ENCODE data around the gene HSBP1. TPM values are rescaled to one million over a fixed set of nuclear protein-coding genes. Genes with fewer than 3 reads are reported as not detected.

The HSBP1 gene
- total and polyA plus RNA-seq, 12 donors: 86.7 to 178 (median 155) TPM

GRCh38 chr16:83842291-83842690 lies 34.5 kb downstream of the HSBP1 start:
- no peak for TF ChIP-seq CTCF (IDR thresholded peaks at IDR 0.05)
- intact Hi-C loops (cut with DNase I): loop anchor here in 1 of 10 donors (5.0 kb wide), 1 partner anchor 75 kb away; no protein-coding TSS in a partner anchor
- ATAC-seq (no peak), DNase-seq (no peak)
- H3K36me3 ChIP-seq: no peaks in the 10 kb centered on the region
- H3K9me3 ChIP-seq: no peaks in the 10 kb centered on the region
- H3K4me1 ChIP-seq: peaks cover 0 to 15% (median 0%) of the 10 kb centered on the region in 9 donors
- H3K27ac ChIP-seq: no peak overlapping the region
- peaks cover 0 to 8% (median 0%) of the 10 kb centered on the region in 7 donors for H3K27me3 ChIP-seq
- WGBS, 2 donors: 80% methylated on average over 7 of the region's 7 CpGs
- H3K4me3 ChIP-seq: no peak overlapping the region

- H3K4me1 ChIP-seq: peaks cover 0 to 21% (median 0%) of the 10 kb centered on the region in 9 donors
- intact Hi-C loops (cut with DNase I): loop anchor here in 1 of 10 donors (5.0 kb wide), 1 partner anchor 74 kb away; no protein-coding TSS in a partner anchor
- DNase-seq (no peak), ATAC-seq (peak in 1 of 8 donors; percentile 27)
- TF ChIP-seq CTCF (IDR thresholded peaks at IDR 0.05): no peak
- H3K27me3 ChIP-seq: peaks cover 0 to 5% (median 0%) of the 10 kb centered on the region in 7 donors
- H3K27ac ChIP-seq: no peak overlapping the region
- WGBS, 2 donors: 57 to 62% methylated on average over 9 of the region's 9 CpGs
- H3K9me3 ChIP-seq: no peaks in the 10 kb centered on the region
- no peak overlapping the region for H3K4me3 ChIP-seq
- no peaks in the 10 kb centered on the region for H3K36me3 ChIP-seq
These were observed 35.2 kb downstream of the HSBP1 start for GRCh38 chr16:83842756-83843507.

GRCh38 chr16:83843657-83844056 lies 35.9 kb downstream of the HSBP1 start:
- peaks cover 0 to 23% (median 0%) of the 10 kb centered on the region in 9 donors for H3K4me1 ChIP-seq
- H3K27ac ChIP-seq: no peak overlapping the region
- ATAC-seq (peak in 3 of 8 donors; percentile 27 to 35 (median 28)), DNase-seq (no peak)
- H3K36me3 ChIP-seq: no peaks in the 10 kb centered on the region
- no peaks in the 10 kb centered on the region for H3K27me3 ChIP-seq
- H3K9me3 ChIP-seq: no peaks in the 10 kb centered on the region
- 68 to 74% methylated on average over 10 of the region's 10 CpGs for WGBS, 2 donors
- H3K4me3 ChIP-seq: no peak overlapping the region
- intact Hi-C loops (cut with DNase I): loop anchor here in 1 of 10 donors (5.0 kb wide), 1 partner anchor 74 kb away; no protein-coding TSS in a partner anchor
- no peak for TF ChIP-seq CTCF (IDR thresholded peaks at IDR 0.05)

- Histone ChIP-seq H3K27me3 (no peaks in the 10 kb centered on the region), H3K4me1 (peaks cover 0 to 23% (median 0%) of the 10 kb centered on the region in 9 donors), H3K27ac (no peak overlapping the region), H3K9me3 (no peaks in the 10 kb centered on the region), H3K4me3 (no peak overlapping the region), H3K36me3 (no peaks in the 10 kb centered on the region)
- WGBS, 2 donors: 94 to 95% methylated on average over 8 of the region's 8 CpGs
- TF ChIP-seq CTCF (IDR thresholded peaks at IDR 0.05): no peak
- DNase-seq (no peak), ATAC-seq (no peak)
- intact Hi-C loops (cut with DNase I): no loop called here
These were observed 37.5 kb downstream of the HSBP1 start for GRCh38 chr16:83845263-83845662.
